Right lobe of liver (tissue), 6 donors: Measurements from ENCODE around the gene DGCR6. TPM values are rescaled to one million over a fixed set of nuclear protein-coding genes. Genes with fewer than 3 reads are reported as not detected.
"Not testable (repeated sequence)": the region's sequence is repeated elsewhere in the genome, so short reads cannot be mapped to it uniquely, and the experiment has no call there.

Source experiments
- ATAC-seq, 4 donors: fragments of 200-7000 bp; cut with Tn5 transposase; one replicate each; pipeline ENCODE4 v1.9.1; 2020; ENCODE audit warnings: mild to moderate bottlenecking in 4 of 4, moderate library complexity in 4 of 4
- DNase-seq, 3 donors: peaks; one replicate each; pipeline ENCODE4 v3.0.0-alpha.2; 2020
- H3K27ac ChIP-seq, 3 donors: fragments of 200-600 bp; one replicate each; pipeline ENCODE4 v1.8.0; 2022
- H3K27me3 ChIP-seq, 2 donors: fragments of 200-600 bp; one replicate each; pipeline ENCODE4 v1.8.0; 2022
- H3K36me3 ChIP-seq, 4 donors: fragments of 200-600 bp; sonication (generic) in 1 of 4; one replicate each; pipeline versions ENCODE4 v1.5.1 to v1.8.0; 2017 to 2022; ENCODE audit warnings: control low read depth in 1 of 4
- H3K4me1 ChIP-seq, 4 donors: fragments of 200-600 bp; sonication (generic) in 1 of 4; one replicate each; pipeline versions ENCODE4 v1.5.1 to v1.8.0; 2017 to 2022; ENCODE audit warnings: control low read depth in 1 of 4
- H3K4me3 ChIP-seq, 3 donors: fragments of 200-600 bp; one replicate each; pipeline ENCODE4 v1.8.0; 2022
- H3K9me3 ChIP-seq, 4 donors: fragments of 200-600 bp; sonication (generic) in 1 of 4; one replicate each; pipeline versions ENCODE4 v1.5.1 to v1.8.0; 2017 to 2022; ENCODE audit warnings: control low read depth in 1 of 4
- WGBS: methylation state at CpG from one replicate; pipeline ENCODE4 v1.1.6; 2018; ENCODE audit warnings: low coverage, low lambda C conversion rate; ENCODE audit not compliant: insufficient coverage; ENCODE audit errors: missing lambda C conversion rate; 5-methylcytosine and 5-hydroxymethylcytosine counted together
- intact Hi-C, 2 donors: fragments of 100-400 bp; cut with DNase I; formaldehyde crosslinking; loops; one replicate each; pipeline versions ENCODE4 v1.11.2 to v1.14.1; 2022
- total RNA-seq, 6 experiments: library from RNA; depleted of rRNA in 2 of 6; stranded (reverse); fragments of >200 nt in 2 of 6; fragmentation: NEBNext Ultra II Directional in 3 of 6; extraction: Animal tissue kit (Norgen Biotek cat#: 25700) in 3 of 6; gene quantifications; one replicate each; pipeline versions ENCODE4 v1.1.0 to v1.2.4, GENCODE V29; 2016 to 2023
- donor health status: DM: no; HTN: yes; CAD: no.
- donor health status: DM: no; HTN: no; CAD: no.
- donor health status: DM: no; HTN: no; CAD: no.
- donor health status: DM: no; HTN: yes; CAD: no.
- donor health status: DM: no; HTN: yes; CAD: no.

The DGCR6 gene
- total RNA-seq, 6 experiments from 2014 or later, result 0.92 to 5.1 (median 2.5) TPM

DNA sequence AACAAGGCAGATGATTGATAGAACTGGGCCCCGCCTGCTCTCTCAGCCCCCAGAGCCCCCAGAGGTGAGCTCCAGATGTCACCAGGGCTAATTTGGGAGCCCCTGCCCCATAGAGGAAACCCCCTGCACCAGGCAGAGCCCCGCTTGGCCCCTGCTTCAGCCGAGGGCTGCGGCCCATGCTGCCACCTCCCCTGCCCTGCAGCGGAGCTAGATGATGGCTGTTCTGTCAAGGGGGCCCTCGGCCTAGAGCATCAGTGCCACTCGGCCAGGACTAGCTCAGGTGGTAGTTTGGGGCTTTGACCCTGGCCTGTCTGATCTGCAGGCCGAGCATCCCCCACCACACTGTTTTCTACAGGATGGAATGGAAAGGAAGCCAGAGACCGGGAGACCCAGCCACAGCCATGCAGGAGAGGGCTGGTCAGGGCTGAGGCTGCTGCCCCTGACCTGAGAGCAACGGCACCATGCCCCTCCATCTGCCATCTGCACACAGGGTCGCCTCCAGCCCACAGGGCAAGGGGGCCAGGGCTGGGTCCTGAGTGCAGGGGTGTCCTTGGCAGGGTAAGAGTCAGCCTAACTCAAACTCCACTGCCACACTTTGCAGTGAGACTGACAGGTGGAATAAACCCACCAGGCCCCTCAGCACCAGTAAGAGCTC lies 54.2 kb downstream of the DGCR6 start:
- 50% methylated on average over 3 of the region's 11 CpGs for WGBS
- H3K36me3 ChIP-seq, H3K27me3 ChIP-seq, H3K4me3 ChIP-seq, intact Hi-C loops, H3K9me3 ChIP-seq, H3K4me1 ChIP-seq, H3K27ac ChIP-seq, ATAC-seq: not testable (repeated sequence)
- DNase-seq, result peak; percentile 6 to 30 (median 20)

DNA sequence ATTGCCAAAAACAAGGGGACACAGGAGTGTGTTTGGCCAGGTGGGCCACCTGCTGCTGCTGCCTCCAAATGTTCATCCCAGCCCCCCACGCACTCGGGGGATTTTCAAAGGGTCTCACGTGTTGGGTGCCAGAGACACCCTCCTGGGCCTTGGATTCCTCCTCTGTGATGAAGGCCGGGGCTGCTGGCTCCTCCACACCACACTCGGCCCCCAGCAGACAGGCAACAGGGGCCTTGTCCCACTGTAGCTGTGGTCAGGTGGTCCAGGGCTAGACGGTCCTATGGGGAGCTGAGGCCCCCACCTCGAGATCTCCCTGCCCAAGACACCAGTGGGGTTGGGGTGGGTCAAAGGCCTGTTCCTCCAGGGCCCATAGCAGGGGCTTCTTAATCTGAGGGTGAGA lies 55.1 kb downstream of the DGCR6 start:
- intact Hi-C loops, H3K36me3 ChIP-seq, H3K4me1 ChIP-seq, H3K27me3 ChIP-seq, H3K9me3 ChIP-seq, H3K4me3 ChIP-seq, H3K27ac ChIP-seq, ATAC-seq: not testable (repeated sequence)
- 28% methylated on average over 2 of the region's 7 CpGs for WGBS
- DNase-seq, result peak; percentile 5 to 30 (median 21)

Other genes starting within 250 kb of the DGCR6 start
- 10 to 100 TPM in 1 of 6 experiments, 1 to 10 TPM in 4, under 1 TPM in 1; 0.86 to 31.0 (median 3.8) TPM for gene PRODH, start 30.0 kb downstream of the DGCR6 start, total RNA-seq
- gene DGCR2, start 216.1 kb downstream of the DGCR6 start, total RNA-seq, result 10 to 100 TPM; 19.8 to 31.7 (median 24.7) TPM
- gene TSSK2, start 225.0 kb downstream of the DGCR6 start, total RNA-seq, result not detected
- 1 to 10 TPM; 4.8 to 9.2 (median 5.4) TPM for gene ESS2, start 238.3 kb downstream of the DGCR6 start, total RNA-seq
- gene GSC2, start 244.0 kb downstream of the DGCR6 start, total RNA-seq, result not detected